Upper lobe of right lung (tissue), 1 donor: Measurements from ENCODE around the gene RARS2. TPM values are rescaled to one million over a fixed set of nuclear protein-coding genes. Genes with fewer than 3 reads are reported as not detected.

Experiments
- ATAC-seq: fragments of 200-7000 bp; cut with Tn5 transposase; one replicate; pipeline ENCODE4 v1.9.1; 2020; ENCODE audit warnings: mild to moderate bottlenecking, moderate library complexity
- DNase-seq: peaks from one replicate; pipeline ENCODE4 v3.0.0-alpha.2; 2020
- H3K27ac ChIP-seq: fragments of 200-600 bp; one replicate; pipeline ENCODE4 v1.8.0; 2022
- H3K27me3 ChIP-seq: fragments of 200-600 bp; one replicate; pipeline ENCODE4 v1.8.0; 2022; ENCODE audit warnings: mild to moderate bottlenecking
- H3K36me3 ChIP-seq: fragments of 200-600 bp; one replicate; pipeline ENCODE4 v1.8.0; 2022
- H3K4me1 ChIP-seq: fragments of 200-600 bp; one replicate; pipeline ENCODE4 v1.8.0; 2022
- H3K4me3 ChIP-seq: fragments of 200-600 bp; one replicate; pipeline ENCODE4 v1.8.0; 2022; ENCODE audit warnings: mild to moderate bottlenecking
- H3K9me3 ChIP-seq: fragments of 200-600 bp; one replicate; pipeline ENCODE4 v1.8.0; 2022
- intact Hi-C: fragments of 100-400 bp; cut with DNase I; formaldehyde crosslinking; loops from one replicate; pipeline ENCODE4 v1.11.0; 2022
- total RNA-seq: library from RNA; stranded (reverse); fragmentation: NEBNext Ultra II Directional; extraction: Animal tissue kit (Norgen Biotek cat#: 25700); gene quantifications from one replicate; pipeline ENCODE4 v1.2.1, GENCODE V29; 2021
- TF ChIP-seq, protein P1 (sequence below): fragments of 200-600 bp; IDR thresholded peaks from one replicate; pipeline ENCODE4 v1.8.0; 2022; ENCODE audit warnings: antibody characterized with exemption
- donor health status: DM: no; HTN: yes; CAD: no; lungs with severe emphysema.

Gene RARS2
- total RNA-seq, 1 donor from 2014 or later, result 28.9 TPM

DNA sequence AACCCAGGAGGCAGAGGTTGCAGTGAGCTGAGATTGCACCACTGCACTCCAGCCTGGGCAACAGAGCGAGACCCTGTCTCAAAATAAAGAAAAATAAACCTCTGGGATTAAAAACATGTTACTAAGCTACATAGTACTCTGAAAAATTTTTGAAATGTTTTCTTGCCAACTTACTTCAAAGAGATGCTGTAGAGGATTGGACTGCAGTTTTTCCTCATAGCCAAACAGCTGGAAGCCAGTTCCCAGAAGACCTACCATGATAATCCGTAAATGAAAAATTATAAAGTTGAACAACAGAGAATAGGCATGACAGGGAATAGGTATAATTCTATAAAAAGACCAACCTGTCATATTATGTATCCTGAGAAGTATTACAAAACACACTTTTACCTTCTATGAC lies 48.0 kb downstream of the RARS2 start:
- Histone ChIP-seq H3K9me3 (no peaks in the 10 kb centered on the region), H3K36me3 (peaks cover 58% of the 10 kb centered on the region), H3K4me1 (no peaks in the 10 kb centered on the region), H3K27me3 (no peaks in the 10 kb centered on the region), H3K4me3 (no peak overlapping the region), H3K27ac (no peak overlapping the region)
- DNase-seq (no peak), ATAC-seq (no peak)
- TF ChIP-seq, protein P1, sequence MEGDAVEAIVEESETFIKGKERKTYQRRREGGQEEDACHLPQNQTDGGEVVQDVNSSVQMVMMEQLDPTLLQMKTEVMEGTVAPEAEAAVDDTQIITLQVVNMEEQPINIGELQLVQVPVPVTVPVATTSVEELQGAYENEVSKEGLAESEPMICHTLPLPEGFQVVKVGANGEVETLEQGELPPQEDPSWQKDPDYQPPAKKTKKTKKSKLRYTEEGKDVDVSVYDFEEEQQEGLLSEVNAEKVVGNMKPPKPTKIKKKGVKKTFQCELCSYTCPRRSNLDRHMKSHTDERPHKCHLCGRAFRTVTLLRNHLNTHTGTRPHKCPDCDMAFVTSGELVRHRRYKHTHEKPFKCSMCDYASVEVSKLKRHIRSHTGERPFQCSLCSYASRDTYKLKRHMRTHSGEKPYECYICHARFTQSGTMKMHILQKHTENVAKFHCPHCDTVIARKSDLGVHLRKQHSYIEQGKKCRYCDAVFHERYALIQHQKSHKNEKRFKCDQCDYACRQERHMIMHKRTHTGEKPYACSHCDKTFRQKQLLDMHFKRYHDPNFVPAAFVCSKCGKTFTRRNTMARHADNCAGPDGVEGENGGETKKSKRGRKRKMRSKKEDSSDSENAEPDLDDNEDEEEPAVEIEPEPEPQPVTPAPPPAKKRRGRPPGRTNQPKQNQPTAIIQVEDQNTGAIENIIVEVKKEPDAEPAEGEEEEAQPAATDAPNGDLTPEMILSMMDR, result no peak
- intact Hi-C loops, result no loop called here

DNA sequence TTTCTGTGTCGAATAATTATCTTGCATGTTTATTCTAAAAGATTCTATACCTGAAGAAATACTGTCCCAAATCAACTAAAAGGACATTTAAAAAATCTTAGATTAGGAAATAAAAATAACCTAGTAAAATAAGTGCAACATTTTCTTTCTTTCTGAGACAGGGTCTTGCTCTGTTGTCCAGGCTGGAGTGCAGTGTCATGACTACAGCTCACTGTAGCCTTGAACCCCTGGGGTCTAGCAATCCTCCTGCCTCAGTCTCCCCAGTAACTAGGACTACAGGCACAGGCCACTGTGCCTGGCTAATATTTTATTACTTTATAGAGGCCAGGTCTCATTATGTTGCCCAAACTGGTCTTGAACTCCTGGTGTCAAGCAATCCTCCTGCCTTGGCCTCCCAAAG lies 48.7 kb downstream of the RARS2 start:
- intact Hi-C loops, result no loop called here
- no peak overlapping the region for H3K27ac ChIP-seq
- TF ChIP-seq, protein P1, result no peak
- no peaks in the 10 kb centered on the region for H3K4me1 ChIP-seq
- DNase-seq (no peak), ATAC-seq (no peak)
- no peaks in the 10 kb centered on the region for H3K9me3 ChIP-seq
- H3K4me3 ChIP-seq, result no peak overlapping the region
- peaks cover 58% of the 10 kb centered on the region for H3K36me3 ChIP-seq
- no peaks in the 10 kb centered on the region for H3K27me3 ChIP-seq

DNA sequence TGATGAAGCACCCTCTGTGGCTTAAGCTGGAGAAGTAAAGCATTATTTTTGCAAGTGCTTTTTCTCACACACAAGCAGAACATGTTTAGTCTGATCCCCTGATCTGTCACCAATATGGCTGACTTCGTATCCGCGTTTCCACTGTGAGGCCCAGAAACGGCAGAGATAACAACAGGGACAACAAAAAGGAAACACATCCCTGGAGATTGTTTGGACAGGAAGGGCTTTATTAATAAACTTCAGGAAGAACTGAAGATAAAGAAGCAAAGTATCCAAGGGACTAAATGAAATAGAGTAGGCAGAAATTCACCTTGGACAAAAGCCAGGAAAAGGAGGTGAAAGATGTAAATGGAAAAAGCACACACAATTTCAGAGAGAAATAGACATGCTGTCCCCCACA lies 49.2 kb downstream of the RARS2 start:
- TF ChIP-seq, protein P1, result no peak
- Histone ChIP-seq H3K4me1 (no peaks in the 10 kb centered on the region), H3K27me3 (no peaks in the 10 kb centered on the region), H3K27ac (no peak overlapping the region), H3K36me3 (peaks cover 58% of the 10 kb centered on the region), H3K9me3 (no peaks in the 10 kb centered on the region), H3K4me3 (no peak overlapping the region)
- ATAC-seq (no peak), DNase-seq (no peak)
- intact Hi-C loops, result no loop called here

DNA sequence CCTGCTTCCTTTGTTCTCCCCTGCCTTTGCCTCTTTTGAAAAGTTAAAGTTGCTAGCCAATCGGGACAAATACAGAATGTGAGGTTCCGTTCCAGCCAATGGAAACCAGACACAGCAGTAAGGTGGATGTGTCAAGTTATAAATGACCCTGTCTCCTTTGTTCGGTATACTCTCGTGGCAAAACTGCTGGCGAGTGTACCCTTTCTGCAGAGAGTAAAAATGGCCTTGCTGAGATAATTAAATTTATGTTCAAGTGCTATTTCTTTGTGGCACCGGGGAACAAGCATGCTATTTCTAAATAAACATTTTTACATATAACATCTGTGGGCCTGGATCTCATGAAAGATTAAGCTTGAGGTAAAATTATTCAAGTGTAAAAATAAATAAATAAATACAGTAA lies 50.2 kb downstream of the RARS2 start:
- TF ChIP-seq, protein P1, result no peak
- DNase-seq, result no peak
- H3K4me3 ChIP-seq, result no peak overlapping the region
- H3K9me3 ChIP-seq, result no peaks in the 10 kb centered on the region
- peaks cover 50% of the 10 kb centered on the region for H3K36me3 ChIP-seq
- intact Hi-C loops, result no loop called here
- ATAC-seq, result no peak
- no peaks in the 10 kb centered on the region for H3K4me1 ChIP-seq
- no peak overlapping the region for H3K27ac ChIP-seq
- H3K27me3 ChIP-seq, result no peaks in the 10 kb centered on the region

DNA sequence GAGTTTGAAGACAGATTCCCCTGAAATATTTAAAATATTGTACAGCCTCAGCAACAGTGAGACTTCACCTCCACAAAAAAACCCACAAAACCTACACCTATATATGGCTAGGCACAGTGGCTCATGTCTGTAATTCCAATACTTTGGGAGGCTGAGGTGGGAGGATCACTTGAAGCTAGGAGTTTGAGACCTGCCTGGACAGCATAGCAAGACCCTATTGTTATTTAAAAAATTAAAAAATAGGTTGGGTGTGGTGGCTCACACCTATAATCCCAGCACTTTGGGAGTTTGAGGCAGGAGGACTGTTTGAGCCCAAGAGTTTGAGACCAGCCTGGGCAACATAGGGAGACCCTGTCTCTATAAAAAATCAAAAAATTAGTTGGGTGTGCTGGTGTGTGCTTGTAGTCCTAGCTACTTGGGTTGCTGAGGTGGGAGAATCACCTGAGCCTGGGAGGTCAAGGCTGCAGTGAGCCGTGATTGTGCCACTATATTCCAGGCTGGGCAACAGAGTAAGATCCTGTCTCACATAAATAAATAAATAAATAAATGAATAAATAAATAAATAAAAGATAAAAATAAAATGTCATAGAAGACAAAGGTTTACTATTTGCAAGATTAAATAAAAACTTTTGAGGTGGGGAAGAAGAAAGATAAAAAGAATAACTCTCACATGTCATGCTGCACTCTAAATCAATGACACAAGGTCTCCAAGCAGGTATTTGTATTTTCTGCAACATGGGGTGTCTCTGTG lies 51.1 kb downstream of the RARS2 start:
- Histone ChIP-seq H3K4me3 (no peak overlapping the region), H3K9me3 (no peaks in the 10 kb centered on the region), H3K4me1 (no peaks in the 10 kb centered on the region), H3K27ac (no peak overlapping the region), H3K36me3 (peaks cover 41% of the 10 kb centered on the region), H3K27me3 (no peaks in the 10 kb centered on the region)
- ATAC-seq (no peak), DNase-seq (no peak)
- TF ChIP-seq, protein P1, result no peak
- intact Hi-C loops, result no loop called here
